Superior temporal gyrus (tissue), 1 donor: ENCODE data around the gene WIPF3.

Experiments
- DNase-seq: peaks from one replicate; pipeline ENCODE4 v3.0.0-alpha.2; 2016; ENCODE audit errors: extremely low spot score

The WIPF3 gene

DNA sequence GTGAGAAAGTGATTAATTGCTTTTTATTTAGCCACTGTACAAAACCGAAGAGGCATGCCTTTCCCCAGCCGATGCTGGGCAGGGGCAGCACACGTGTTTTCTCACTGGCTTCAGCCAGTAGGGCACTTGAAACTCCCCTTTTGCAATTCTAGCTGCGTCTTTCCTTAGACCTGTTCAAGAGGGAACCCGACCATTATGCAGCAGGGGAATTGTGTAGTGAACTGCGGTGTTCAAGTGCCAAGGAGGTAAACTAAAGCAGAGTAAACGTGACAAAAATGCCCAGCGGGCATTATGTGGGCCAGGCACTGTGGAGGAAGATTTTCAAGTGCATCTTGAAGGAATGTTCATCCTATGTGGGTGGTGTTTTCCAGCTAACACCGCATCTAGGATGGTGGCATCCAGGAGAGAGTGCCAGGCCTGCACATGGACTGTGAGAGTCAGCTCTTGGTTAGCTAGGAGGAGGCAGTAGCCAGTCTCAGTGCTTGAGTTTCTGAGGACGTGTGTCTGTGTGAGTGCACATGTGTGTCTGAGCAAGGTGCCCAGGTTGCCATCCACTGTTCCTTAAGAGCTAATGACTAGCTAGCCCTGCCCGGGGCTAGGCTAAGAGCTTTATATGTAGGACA is 3.3 kb downstream of the WIPF3 start:
- DNase-seq: peak; percentile 73

DNA sequence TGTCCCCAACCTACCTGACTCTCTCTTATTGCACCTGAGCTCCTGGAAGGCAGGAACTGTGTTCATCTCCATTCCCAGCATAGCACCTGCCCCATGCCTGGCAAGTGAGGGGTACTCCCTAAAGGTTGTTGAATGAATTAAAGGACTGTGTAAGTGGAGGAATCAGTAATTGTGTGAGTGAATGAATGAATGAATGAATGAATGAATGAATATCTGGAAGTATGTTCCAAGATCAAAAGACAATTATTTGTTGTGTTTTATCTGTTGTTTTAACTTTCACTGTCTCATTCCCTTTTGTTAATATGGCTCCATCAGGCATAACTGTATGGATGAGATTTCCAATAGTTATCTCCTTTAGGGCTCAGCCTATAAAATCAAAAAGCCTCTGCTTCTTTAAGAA is 4.0 kb downstream of the WIPF3 start:
- DNase-seq: no peak

DNA sequence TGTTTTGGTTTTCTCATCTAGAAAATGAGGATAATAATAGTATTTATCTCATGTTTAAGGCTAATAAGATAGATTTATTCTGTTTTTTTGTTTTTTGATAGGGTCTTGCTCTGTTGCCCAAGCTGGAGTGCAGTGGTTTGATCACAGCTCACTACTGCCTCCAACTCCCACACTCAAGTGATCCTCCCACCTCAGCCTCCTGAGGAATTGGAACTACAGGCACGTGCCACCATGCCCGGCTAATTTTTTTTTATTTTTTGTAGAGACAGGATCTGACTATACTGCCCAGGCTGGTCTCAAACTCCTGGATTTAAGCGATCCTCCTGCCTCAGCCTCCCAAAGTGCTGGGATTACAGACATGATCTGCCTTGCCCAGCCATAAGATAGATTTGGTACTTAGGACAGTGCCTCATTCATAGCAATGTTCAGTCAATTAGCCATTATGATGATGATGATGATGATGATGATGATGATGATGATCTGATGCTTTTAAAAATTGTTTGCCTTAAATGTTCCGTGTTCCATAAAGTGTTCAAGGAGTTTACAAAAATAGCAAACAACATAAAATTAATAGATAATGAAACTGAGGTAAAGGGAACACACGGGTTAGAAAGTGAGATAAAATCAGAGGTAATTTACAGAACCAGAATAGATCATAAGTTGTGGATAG is 4.6 kb downstream of the WIPF3 start:
- DNase-seq: no peak

DNA sequence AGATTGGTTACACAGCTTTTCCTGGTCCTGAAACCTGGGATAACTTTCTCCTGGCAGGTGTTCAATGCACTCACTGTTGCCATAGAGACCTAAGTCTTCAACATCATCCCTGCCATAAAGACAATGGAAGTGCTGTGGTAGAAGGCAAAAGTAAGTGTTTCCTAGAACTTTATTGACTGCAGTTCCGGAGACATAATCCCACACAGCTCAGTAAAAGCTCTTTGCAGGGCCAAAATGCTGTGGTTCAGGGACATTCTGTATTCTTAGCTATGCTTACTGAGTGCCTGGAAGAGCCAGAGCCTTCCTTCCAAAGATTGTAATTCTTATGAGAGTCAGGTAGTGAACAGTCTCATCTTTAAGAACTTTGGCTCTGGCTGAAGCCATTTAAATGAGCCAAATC is 5.3 kb downstream of the WIPF3 start:
- DNase-seq: peak; percentile 29

DNA sequence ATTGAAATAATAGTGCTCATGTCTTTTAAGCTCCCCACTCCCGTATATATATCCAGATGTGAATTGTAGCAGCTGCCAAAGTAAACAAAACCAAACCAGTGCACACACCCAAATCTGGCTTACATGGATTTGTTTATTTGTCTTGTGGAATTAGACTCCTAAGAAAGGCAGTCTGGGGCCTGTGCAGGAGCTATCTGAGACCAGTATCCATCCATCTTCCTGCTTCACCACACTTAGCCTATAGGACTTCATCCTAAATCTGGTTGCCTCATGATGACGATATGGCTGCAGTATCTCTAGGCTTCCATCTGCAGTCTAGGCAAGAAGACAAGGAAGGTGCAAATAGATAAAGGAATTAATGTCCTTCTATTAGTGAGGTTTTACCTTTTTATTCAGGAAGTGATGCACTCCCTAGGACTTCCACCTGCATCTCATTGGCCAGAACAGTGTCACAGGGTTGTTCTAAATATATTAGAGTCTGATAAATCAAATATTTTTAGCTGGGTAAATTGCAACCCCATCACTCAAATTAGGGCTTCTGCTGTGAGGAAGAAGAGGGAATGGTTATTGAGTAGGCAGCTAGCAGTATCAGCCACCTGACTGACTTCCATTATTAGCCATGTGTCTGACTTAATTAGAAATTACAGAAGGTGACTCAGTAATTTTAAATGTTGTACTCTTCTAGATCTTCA is 6.0 kb downstream of the WIPF3 start:
- no peak for DNase-seq

DNA sequence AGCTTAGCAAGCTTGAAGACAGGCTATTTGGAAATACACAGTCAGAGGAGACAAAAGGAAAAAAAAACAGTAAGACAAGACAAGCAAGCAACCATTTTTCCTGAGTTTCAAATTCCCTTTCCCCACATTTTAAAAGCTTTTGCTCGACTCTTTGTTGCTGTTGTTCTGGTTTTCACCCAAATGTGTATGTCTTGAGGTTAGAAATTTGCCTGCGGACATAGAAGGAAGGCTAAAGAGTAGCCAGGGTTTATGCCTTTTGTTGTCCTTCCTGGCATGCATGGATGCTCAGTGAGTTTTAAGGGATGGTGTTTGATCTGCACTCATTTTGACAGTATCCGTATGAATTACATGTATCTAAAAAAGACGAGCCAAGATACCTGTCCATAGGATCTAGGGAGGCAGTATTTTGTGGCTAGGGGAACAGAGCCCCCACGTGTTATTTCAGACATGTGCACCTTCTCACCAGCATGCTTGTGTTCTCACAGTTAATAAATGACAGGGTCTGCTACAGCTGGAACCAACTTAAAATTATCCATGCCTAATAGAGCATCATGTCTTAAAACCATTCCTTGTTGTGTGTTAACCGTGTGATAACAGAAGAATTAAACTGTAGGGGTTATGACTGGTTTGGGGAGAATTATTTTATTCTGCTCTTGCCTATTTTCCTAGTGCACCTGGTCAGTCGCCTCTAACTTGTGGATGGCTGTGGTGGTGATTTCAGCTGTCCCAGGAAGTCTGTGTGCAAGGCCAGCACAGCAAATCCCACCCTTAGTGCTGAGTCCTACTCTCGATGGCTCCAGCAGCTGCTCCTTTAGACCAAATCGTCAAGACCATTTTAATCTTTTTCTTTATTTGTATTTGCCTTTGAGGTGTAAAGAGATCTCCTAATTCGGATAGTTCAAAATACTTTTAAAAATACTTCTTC is 9.1 kb downstream of the WIPF3 start:
- no peak for DNase-seq

DNA sequence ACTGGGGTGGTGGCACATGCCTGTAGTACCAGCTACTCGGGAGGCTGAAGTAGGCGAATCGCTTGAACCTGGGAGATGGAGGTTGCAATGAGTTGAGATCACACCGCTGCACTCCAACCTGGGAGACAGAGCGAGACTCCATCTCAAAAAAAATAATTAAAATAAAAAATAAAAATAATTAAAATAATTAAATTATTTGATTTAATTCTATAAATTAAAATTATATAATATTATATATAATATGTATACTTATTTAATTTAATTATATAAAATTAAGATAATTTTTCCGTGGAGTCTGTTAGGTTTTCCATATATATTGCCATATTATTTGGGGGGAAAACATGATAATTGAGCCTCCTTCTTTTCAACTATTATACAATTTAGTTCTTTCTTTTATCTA is 12.0 kb downstream of the WIPF3 start:
- no peak for DNase-seq

DNA sequence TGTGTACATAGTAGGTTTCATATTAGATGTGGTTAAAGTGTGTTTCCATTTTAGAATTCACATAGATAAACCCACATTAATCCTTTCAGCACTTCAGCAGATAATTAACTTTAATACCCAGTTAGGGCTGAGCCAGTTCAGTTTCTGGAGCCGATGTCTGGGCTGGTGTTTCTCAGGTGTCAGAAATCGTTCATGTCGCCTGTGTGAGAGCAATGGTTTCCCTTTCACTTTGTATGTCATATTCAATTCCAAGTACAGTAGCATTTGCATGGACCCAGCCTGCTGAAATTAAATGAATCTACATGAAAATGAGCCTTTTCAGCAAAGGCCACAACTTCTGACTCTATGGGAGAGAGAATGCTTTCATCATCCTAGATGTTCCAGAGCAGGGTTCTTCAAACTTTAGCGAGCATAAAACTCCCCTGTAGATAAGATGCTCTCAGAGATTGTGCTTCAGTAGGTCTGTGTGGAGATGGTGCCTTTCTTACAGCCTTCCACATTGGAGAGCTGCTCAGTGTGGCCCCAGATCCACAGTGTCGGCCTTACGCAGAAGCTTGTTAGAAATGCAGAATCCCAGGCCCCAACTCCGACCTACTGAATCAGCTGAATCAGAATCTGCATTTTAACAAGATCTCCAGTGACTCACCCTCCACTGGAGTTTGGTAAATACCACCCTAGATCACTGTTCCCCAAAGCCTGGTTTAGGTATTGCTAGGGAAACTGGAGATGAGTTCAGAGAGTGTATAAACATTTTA is 19.6 kb downstream of the WIPF3 start:
- no peak for DNase-seq

DNA sequence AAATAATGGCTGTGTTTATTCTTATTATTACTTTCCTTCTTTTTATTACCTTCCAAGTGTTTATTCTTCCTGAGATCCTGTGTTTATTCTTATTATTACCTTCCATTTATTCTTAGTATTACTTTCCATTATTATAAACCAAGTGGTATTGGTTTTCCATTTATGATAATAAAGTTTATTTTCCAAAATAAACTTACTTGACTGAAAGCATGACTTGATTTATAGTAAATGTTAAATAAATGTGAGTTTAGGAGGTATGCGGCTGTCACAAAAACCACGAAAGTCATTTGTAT is 20.2 kb downstream of the WIPF3 start:
- no peak for DNase-seq

DNA sequence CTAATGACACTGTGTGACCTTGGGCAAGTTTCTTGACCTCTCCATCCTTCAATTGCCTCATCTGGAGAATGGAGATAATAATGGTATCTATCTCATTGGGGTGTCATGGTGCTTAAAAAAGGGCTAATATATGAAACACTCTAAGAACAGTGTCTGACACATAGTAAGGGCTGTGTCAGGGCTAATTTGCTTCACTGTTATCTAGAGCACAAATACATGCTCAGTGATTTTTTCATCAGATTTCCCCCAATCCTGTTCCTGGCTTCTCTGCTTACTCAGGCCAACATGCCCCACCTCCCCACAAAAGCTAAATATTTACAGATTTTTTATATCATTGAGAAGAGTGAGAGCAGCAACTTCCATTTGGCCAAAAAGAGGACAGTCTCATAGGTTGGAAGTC is 20.6 kb downstream of the WIPF3 start:
- DNase-seq: no peak

DNA sequence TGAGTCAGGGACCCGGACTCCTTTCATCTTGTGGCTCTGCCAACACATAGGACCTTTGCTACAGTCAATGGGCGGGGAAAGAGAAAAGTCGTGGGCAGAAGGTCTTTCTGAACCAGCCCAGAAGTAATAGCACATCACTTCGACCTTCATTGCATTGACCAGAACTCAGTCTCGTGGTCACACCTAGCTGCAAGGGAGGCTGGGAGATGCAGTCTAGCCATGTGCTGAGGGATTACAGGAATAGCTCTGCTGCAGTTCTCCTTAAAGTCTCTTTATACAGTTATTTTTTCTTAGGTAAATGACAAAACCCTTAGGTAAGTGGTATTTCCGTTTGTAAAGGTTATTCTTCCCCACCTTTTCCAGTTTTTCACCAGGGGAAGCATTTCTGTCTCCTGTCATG is 25.4 kb downstream of the WIPF3 start:
- DNase-seq: no peak

DNA sequence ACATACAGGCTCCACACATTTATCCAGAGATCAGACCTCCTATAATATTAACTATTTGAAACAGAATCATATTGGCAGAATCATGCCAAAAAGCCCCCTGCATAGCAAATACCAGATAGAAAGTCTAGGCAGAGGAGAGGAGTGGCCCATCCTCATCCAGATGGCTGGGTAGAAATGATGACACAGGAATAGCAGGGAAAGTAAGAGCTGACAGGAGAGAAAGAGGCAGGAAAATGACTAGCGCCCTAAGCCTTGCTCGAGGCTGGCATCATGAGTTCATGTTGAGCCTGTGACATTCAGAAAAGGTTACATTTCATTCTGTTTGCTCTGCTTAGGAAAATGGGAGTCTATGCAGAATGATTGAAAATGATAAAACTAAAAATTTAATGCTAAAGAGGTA is 27.6 kb downstream of the WIPF3 start:
- DNase-seq: no peak

DNA sequence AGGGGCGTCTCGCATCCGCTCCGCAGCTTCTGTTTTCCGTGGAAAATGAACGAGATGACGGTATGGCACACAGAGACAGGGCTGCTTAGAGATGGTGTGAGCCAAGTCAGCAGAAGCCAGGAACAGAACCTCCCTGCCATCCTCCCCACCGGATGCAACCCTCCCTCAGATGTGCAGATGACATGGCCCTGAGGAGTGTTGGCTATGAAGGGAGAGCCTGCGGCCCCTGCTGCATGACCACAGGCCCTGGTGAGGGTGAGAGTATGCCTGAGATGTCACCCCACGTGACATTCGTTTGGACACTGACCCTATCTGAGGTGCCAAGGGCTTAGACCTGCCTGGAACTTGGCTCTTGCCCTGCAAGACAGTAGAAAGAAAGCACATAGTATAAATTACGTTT is 29.4 kb downstream of the WIPF3 start:
- no peak for DNase-seq

DNA sequence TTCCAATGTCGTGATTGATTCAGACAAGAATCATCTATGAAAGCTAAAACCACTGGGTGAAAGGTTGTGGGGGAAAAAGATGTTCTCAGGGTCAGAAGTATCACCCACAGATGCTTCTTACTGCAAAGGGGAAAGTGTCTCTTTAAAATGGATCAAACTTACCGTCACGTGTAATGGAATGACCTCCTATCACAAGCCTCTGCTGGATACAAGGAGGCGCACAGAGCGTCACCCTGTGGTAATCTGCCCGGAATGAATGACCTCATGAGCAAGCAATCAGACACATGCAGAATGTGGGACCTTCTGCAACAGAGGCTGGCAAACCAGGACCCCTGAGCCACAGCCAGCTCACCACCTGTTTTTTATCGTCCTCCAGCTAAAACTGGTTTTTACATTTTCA is 33.0 kb downstream of the WIPF3 start:
- no peak for DNase-seq

DNA sequence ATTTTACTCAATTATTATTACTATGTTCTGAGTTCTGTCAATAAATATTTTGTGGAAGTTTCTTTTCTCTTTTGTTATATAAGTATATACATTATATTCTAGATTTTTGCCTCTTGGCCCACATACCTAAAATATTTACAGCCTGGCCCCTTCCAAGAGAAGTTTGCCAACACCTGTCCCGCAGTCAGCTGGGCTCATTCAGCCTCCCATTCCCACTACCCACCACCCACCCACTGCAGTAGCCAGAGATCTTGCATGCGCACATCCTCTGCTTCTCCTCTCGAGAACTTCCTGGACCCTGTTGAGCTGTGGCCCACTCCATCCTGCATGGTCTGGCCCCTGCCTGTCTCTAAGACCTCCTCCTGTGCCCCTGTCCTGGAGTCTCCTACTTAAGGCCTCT is 33.6 kb downstream of the WIPF3 start:
- DNase-seq: no peak

DNA sequence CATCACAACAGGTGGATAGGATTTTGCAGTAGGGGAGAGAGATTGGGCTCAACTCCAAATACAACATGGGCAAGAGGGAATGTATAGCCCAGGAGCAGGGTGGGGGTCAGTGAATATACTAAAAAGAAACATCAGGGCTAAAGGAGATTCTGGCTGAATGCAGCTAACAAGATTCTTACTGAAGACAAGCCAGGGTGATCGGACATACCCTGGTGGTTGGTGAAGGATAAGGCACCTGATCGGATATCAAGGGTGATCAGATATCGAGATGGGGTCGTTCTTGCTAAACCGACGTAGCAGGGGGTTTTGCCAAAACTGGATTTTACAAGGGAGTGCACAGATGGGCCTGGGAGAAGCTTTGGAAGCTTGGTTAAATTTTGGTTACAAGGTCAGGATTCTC is 34.4 kb downstream of the WIPF3 start:
- DNase-seq: no peak

DNA sequence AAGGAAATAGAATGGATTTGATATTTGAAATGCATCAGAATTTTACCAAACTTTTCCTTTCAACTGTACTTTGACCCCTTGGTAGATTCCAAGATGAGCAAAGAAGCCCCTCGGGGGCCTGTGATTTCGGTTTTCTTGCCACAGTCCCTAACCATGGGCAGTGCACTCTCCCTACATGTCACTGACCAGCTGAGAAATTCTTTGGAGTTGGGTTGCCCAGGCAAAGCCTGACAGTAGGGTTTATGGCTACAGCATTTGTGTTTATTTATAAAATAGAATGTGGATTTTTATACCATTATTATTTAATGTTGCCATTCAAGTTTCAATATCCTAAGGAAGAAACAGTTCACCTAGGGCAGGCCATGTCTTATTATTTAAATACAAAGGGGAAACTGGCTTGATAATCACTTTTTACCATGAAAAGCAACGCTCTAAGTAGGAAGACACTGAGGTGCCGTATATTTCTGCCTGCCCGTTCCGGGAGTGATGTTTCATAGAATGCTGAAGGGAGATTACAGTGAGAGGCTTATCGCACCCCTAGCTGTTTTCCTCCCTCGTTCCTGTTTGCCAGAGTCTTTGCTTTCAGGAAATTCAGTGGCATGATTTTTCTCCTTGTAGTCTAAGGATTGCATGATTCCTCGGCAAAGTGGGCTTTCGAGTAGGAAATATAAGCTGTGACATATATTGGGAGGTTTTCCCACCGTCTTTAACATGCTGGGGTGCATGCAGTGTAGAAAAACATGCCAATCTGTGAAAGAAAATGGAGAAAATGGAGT is 35.8 kb downstream of the WIPF3 start:
- DNase-seq: no peak

DNA sequence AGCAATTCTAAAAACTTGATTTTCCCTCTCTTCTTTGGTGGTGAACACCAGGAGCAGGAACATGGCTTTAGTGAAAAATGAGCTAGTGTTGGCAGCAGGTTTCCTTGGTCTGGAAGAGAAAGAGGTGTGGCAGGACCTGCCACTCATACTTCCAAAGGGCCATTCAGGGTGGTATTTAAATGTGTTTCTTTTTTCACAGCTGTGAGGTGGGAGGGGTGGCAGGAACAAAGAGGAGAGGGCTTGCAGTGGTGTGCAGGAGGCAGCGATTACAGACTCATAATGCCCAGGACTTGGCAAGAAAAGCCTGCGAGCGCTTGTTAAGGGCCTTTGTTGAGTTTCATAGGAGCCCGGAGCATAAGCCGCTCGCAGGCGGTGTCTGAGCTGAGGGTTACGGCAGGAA is 36.8 kb downstream of the WIPF3 start:
- no peak for DNase-seq

DNA sequence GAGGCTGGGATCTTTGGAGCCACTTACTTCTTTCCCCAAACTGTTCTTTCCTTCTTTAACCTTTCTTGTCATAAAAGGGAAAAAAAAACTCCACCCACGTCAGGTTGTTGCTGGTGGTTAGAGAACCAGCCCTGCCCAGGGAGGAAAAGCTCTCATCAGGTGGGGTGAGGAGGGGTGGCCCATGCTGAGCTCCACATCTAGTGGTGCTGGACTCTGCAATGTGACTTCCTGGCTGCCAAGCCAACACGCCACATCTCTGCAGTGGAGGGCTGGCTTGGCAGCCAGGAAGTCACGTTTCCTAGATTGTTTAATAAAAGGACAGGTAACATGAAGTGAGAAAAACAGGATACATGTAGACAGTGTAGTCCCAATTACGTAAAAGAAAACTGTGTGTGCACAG is 37.4 kb downstream of the WIPF3 start:
- no peak for DNase-seq

DNA sequence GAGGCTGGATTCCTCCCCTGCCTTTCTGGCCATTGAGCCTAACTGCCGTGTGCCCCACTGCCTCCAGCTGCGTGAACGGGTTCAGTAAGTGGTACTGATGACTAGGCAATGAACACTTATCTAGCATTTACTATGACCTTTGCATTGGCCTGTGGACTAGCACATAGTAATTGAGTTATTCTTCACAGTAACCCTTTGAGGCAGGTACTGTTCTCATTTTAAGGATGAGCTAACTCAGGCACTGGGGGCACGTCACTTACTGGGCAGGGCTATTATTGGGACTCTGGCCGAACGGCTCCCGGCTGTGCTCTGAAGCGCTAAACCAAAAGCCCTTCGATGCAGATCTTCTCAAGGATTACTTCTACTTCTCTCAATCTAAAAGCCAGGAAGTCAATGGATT is 38.3 kb downstream of the WIPF3 start:
- DNase-seq: no peak

DNA sequence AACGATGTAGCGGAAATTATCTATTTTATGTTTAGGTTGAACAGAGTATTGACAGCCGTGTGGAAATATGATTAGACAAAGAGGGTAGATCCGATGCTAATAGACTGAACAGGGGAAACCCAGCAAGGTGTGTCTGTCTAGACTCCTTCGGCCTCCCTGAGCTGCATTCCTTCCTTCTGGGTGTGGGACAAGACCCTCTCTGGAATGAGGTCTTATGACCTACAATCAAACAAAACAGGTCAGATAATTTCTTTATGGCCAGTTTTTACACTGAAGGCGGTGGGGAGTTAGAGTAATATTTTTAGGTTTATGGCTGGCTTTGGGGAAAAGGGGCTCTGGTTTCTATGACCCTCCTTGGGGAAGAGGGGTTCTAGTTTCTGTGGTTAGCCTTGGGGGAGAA is 41.2 kb downstream of the WIPF3 start:
- no peak for DNase-seq
